Uterus (tissue), 2 donors: ENCODE measurements around the gene UGT1A6.

Experiments used
- CTCF ChIP-seq, 4 experiments: fragments of 200-600 bp in 2 of 4; fragments of 450-650 bp in 2 of 4; sonication (generic) in 2 of 4; IDR thresholded peaks; one replicate each; pipeline ENCODE4 v1.5.1; 2016 to 2019; ENCODE audit warnings: antibody characterized with exemption in 4 of 4, mild to moderate bottlenecking in 2 of 4, moderate library complexity in 1 of 4
- POLR2A ChIP-seq, 2 donors: fragments of 450-650 bp; IDR thresholded peaks; one replicate each; pipeline ENCODE4 v1.6.1; 2016; ENCODE audit warnings: antibody characterized with exemption in 2 of 2, mild to moderate bottlenecking in 1 of 2, moderate library complexity in 1 of 2

GRCh38 chr2:233817995-233818638 is 125.4 kb downstream of the UGT1A6 start:
- TF ChIP-seq CTCF (IDR thresholded peaks at IDR 0.05) (no peak), POLR2A (IDR thresholded peaks at IDR 0.05) (no peak)
